Stimulated activated CD4-positive, alpha-beta T cell treated with anti-CD3 and anti-CD28 coated beads, Interleukin-15, amount 100 ng/mL, for 24 hours (primary cell): Measurements from ENCODE around the gene RTN4R.

Source experiments
- DNase-seq: peaks from one replicate; pipeline ENCODE4 v3.0.0-alpha.2; 2020

Gene RTN4R

GRCh38 chr22:20240900-20241299 is 27.2 kb downstream of the RTN4R start:
- no peak for DNase-seq

GRCh38 chr22:20240447-20240764 is 27.7 kb downstream of the RTN4R start:
- no peak for DNase-seq

- no peak for DNase-seq
These were observed 28.3 kb downstream of the RTN4R start for GRCh38 chr22:20239676-20240446.

GRCh38 chr22:20238901-20239675 is 29.0 kb downstream of the RTN4R start:
- DNase-seq = peak; percentile 26

GRCh38 chr22:20238536-20238900 is 29.6 kb downstream of the RTN4R start:
- DNase-seq = peak; percentile 73

GRCh38 chr22:20237480-20238440 is 30.4 kb downstream of the RTN4R start:
- no peak for DNase-seq

GRCh38 chr22:20236052-20236717 is 31.9 kb downstream of the RTN4R start:
- no peak for DNase-seq

- DNase-seq = no peak
These were observed 32.6 kb downstream of the RTN4R start for GRCh38 chr22:20235389-20235991.

- DNase-seq = no peak
These were observed 33.2 kb downstream of the RTN4R start for GRCh38 chr22:20234760-20235388.

- DNase-seq = no peak
These were observed 33.8 kb downstream of the RTN4R start for GRCh38 chr22:20234314-20234682.

- DNase-seq = no peak
These were observed 34.5 kb downstream of the RTN4R start for GRCh38 chr22:20233351-20234313.

GRCh38 chr22:20232781-20233180 is 35.3 kb downstream of the RTN4R start:
- no peak for DNase-seq

- no peak for DNase-seq
These were observed 35.9 kb downstream of the RTN4R start for GRCh38 chr22:20232237-20232598.

GRCh38 chr22:20231514-20232236 is 36.4 kb downstream of the RTN4R start:
- DNase-seq = no peak

GRCh38 chr22:20230777-20231420 is 37.2 kb downstream of the RTN4R start:
- DNase-seq = no peak

- no peak for DNase-seq
These were observed 38.0 kb downstream of the RTN4R start for GRCh38 chr22:20229916-20230775.

GRCh38 chr22:20228939-20229272 is 39.2 kb downstream of the RTN4R start:
- DNase-seq = no peak
